Suprapubic skin (tissue), 4 donors: ENCODE data around the gene LCMT2. TPM values are rescaled to one million over a fixed set of nuclear protein-coding genes. Genes with fewer than 3 reads are reported as not detected.
"Not testable (repeated sequence)": the region's sequence is repeated elsewhere in the genome, so short reads cannot be mapped to it uniquely, and the experiment has no call there.

Source experiments
- DNase-seq, 2 donors: peaks; one replicate each; pipeline ENCODE4 v3.0.0-alpha.2; 2019; ENCODE audit warnings: low spot score in 2 of 2
- H3K27ac ChIP-seq: fragments of 200-600 bp; sonication (generic); one replicate; pipeline ENCODE4 v1.5.1; 2019
- H3K27me3 ChIP-seq: fragments of 200-600 bp; sonication (generic); one replicate; pipeline ENCODE4 v1.5.1; 2019
- H3K36me3 ChIP-seq: fragments of 200-600 bp; sonication (generic); one replicate; pipeline ENCODE4 v1.5.1; 2019
- H3K4me1 ChIP-seq: fragments of 200-600 bp; sonication (generic); one replicate; pipeline ENCODE4 v1.5.1; 2019
- H3K4me3 ChIP-seq: fragments of 200-600 bp; sonication (generic); one replicate; pipeline ENCODE4 v1.5.1; 2019; ENCODE audit warnings: mild to moderate bottlenecking
- H3K9me3 ChIP-seq: fragments of 200-600 bp; sonication (generic); one replicate; pipeline ENCODE4 v1.5.1; 2019
- CTCF ChIP-seq, 2 donors: fragments of 200-600 bp in 1 of 2; fragments of 450-650 bp in 1 of 2; sonication (generic) in 1 of 2; IDR thresholded peaks; one replicate each; pipeline ENCODE4 v1.5.1; 2016 to 2019; ENCODE audit warnings: antibody characterized with exemption in 2 of 2, mild to moderate bottlenecking in 1 of 2, moderate library complexity in 1 of 2
- EP300 ChIP-seq: sonication (generic); formaldehyde crosslinking; IDR thresholded peaks from one replicate; pipeline ENCODE4 v1.6.1; 2017; ENCODE audit warnings: antibody characterized with exemption
- POLR2A ChIP-seq, 2 donors: fragments of 450-650 bp; IDR thresholded peaks; one replicate each; pipeline ENCODE4 v1.6.1; 2017; ENCODE audit warnings: antibody characterized with exemption in 2 of 2, mild to moderate bottlenecking in 2 of 2, moderate library complexity in 2 of 2
- POLR2AphosphoS5 ChIP-seq, 3 donors: sonication (generic); formaldehyde crosslinking; IDR thresholded peaks; one replicate each; pipeline ENCODE4 v1.6.1; 2017; ENCODE audit warnings: antibody characterized with exemption in 3 of 3
- WGBS: methylation state at CpG from one replicate; pipeline ENCODE4 v1.1.5; 2018; 5-methylcytosine and 5-hydroxymethylcytosine counted together
- total RNA-seq, 4 donors: library from RNA; depleted of rRNA; stranded (reverse); fragments of >200 nt; gene quantifications; one replicate each; pipeline ENCODE4 v1.1.0, GENCODE V29; 2016

Gene LCMT2
- total RNA-seq, 4 donors from 2014 or later = 3.2 to 5.7 (median 5.6) TPM

DNA sequence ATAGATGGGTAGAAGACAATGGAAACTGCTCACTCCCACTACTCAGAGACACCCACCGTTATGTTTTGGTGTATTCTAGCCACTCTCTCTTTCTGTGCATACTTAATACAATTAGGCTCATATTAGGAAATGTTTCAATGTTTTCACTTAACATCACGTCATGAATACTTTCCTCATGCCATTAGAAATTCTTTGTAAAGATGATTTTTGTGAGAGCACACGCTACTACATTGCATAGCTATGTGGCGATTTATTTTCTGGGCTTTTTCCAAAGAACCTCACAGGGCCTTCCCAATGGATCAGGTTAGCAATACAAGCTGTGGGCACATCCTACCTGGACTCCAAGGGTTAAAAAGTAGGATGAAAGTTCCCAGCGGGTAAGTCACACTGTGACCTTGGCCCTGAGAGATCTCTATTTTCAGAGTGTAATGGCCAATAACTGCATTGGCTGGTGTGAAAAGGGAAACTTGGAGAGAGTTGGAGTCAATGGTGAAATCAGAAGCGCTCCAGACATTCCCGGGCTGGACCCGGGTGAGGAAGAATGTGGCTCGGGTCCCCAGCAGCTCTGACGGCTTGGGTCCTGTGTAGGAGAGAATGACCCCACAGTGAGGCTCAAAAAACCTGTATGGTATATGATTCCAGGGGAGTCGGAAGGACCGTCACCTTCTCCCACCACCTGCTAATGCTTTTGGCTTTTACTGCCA is 37.8 kb downstream of the LCMT2 start:
- no peak for DNase-seq
- 56% methylated on average over 12 of the region's 12 CpGs for WGBS

DNA sequence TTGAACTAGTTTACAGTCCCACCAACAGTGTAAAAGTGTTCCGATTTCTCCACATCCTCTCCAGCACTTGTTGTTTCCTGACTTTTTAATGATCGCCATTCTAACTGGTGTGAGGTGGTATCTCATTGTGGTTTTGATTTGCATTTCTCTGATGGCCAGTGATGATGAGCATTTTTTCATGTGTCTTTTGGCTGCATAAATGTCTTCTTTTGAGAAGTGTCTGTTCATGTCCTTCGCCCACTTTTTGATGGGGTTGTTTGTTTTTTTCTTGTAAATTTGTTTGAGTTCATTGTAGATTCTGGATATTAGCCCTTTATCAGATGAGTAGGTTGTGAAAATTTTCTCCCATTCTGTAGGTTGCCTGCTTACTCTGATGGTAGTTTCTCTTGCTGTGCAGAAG is 40.7 kb downstream of the LCMT2 start:
- H3K4me3 ChIP-seq, H3K4me1 ChIP-seq, DNase-seq, H3K9me3 ChIP-seq, H3K27ac ChIP-seq, H3K36me3 ChIP-seq: not testable (repeated sequence)
- H3K27me3 ChIP-seq = peaks cover 14% of the 10 kb centered on the region
- WGBS = 93% methylated on average over 3 of the region's 3 CpGs

More for the DNA sequence above, 37.8 kb downstream of the LCMT2 start:
- Histone ChIP-seq H3K36me3 (no peaks in the 10 kb centered on the region), H3K27ac (no peak overlapping the region), H3K9me3 (no peaks in the 10 kb centered on the region), H3K4me1 (no peaks in the 10 kb centered on the region), H3K27me3 (peaks cover 22% of the 10 kb centered on the region), H3K4me3 (no peak overlapping the region)
- no peak for TF ChIP-seq POLR2A (IDR thresholded peaks at IDR 0.05)
- TF ChIP-seq CTCF (IDR thresholded peaks at IDR 0.05) = no peak
- no peak for TF ChIP-seq POLR2AphosphoS5 (IDR thresholded peaks at IDR 0.05)
- no peak for TF ChIP-seq EP300

GRCh38 chr15:43287254-43287653 is 43.1 kb downstream of the LCMT2 start:
- Histone ChIP-seq H3K36me3 (no peaks in the 10 kb centered on the region), H3K4me3 (no peak overlapping the region), H3K9me3 (no peaks in the 10 kb centered on the region), H3K27me3 (no peaks in the 10 kb centered on the region), H3K27ac (no peak overlapping the region), H3K4me1 (peaks cover 4% of the 10 kb centered on the region)
- no peak for TF ChIP-seq EP300
- no peak for TF ChIP-seq POLR2A (IDR thresholded peaks at IDR 0.05)
- TF ChIP-seq POLR2AphosphoS5 (IDR thresholded peaks at IDR 0.05) = no peak
- DNase-seq = no peak
- WGBS = 76% methylated on average over 15 of the region's 15 CpGs

DNA sequence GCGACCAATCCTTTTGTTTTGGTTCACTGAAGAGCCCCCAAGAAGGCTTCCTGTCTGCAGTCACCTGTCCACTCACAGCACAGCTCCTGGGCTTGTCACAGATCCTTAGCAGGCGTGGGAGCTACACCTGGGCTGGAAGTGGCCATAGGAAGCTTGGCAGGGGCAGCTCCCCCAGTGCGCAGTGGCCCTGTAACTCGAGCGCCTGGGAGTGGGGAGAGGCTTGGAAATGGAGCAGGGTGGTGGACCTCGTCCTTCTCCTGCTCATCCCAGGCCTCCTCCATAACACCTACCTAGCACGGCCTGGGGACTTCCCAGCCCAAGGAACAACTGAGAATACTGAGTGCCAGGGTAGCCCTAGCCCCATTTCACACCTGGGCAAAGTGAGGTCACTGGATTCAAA is 44.3 kb downstream of the LCMT2 start:
- no peak overlapping the region for H3K4me3 ChIP-seq
- H3K9me3 ChIP-seq = no peaks in the 10 kb centered on the region
- TF ChIP-seq POLR2AphosphoS5 (IDR thresholded peaks at IDR 0.05) (no peak), CTCF (IDR thresholded peaks at IDR 0.05) (no peak), POLR2A (IDR thresholded peaks at IDR 0.05) (no peak), EP300 (no peak)
- no peak for DNase-seq
- no peaks in the 10 kb centered on the region for H3K36me3 ChIP-seq
- no peaks in the 10 kb centered on the region for H3K27me3 ChIP-seq
- WGBS = 80% methylated on average over 1 of the region's 7 CpGs
- peaks cover 4% of the 10 kb centered on the region for H3K4me1 ChIP-seq
- no peak overlapping the region for H3K27ac ChIP-seq

- TF ChIP-seq POLR2A (IDR thresholded peaks at IDR 0.05) = no peak
- peak; percentile 68 to 82 for TF ChIP-seq CTCF (IDR thresholded peaks at IDR 0.05)
- peaks cover 4% of the 10 kb centered on the region for H3K4me1 ChIP-seq
- no peaks in the 10 kb centered on the region for H3K27me3 ChIP-seq
- no peak overlapping the region for H3K27ac ChIP-seq
- H3K4me3 ChIP-seq = no peak overlapping the region
- no peaks in the 10 kb centered on the region for H3K9me3 ChIP-seq
- H3K36me3 ChIP-seq = no peaks in the 10 kb centered on the region
- DNase-seq = no peak
- WGBS = 7% methylated on average over 4 of the region's 4 CpGs
Observed at GRCh38 chr15:43285609-43286037, 44.8 kb downstream of the LCMT2 start.

DNA sequence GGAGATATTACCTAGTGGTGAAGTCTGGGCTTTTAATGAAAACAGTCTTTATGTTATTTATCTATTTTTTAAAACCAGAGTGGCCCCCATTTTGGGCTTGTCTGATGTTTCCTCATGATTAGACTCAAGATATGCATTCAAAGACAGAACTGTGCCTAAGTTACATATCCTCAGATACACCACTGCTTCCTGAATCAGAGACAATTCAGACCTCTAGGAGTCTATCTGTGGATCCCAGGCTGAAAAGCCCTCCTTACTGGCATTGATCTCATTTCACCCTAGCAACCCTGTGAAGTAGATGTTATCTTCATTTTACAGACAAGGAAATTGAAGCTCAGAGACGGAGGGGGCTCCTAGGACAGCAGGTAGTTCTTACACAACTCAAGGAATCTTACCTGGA is 46.8 kb downstream of the LCMT2 start:
- no peak overlapping the region for H3K27ac ChIP-seq

More for the DNA sequence above, 46.8 kb downstream of the LCMT2 start:
- no peaks in the 10 kb centered on the region for H3K9me3 ChIP-seq
- no peak for TF ChIP-seq POLR2AphosphoS5 (IDR thresholded peaks at IDR 0.05)
- no peak for TF ChIP-seq EP300
- TF ChIP-seq POLR2A (IDR thresholded peaks at IDR 0.05) = no peak
- TF ChIP-seq CTCF (IDR thresholded peaks at IDR 0.05) = no peak
- H3K4me1 ChIP-seq = peaks cover 4% of the 10 kb centered on the region
- H3K36me3 ChIP-seq = no peaks in the 10 kb centered on the region
- 50% methylated on average over 1 of the region's 1 CpG for WGBS
- H3K4me3 ChIP-seq = no peak overlapping the region
- no peak for DNase-seq
- no peaks in the 10 kb centered on the region for H3K27me3 ChIP-seq
